Muscle of leg (tissue), 11 donors: ENCODE results near the gene HS3ST3A1. TPM values are rescaled to one million over a fixed set of nuclear protein-coding genes. Genes with fewer than 3 reads are reported as not detected.
A peak's percentile ranks its signal among the peaks of the same experiment; 100 is the strongest.

Experiments used
- DNase-seq: peaks from one replicate; pipeline ENCODE4 v3.0.0; 2013
- H3K27ac ChIP-seq: one replicate; pipeline ENCODE4 v1.5.1; 2013; ENCODE audit warnings: mild to moderate bottlenecking, low read length, control low read depth
- H3K27me3 ChIP-seq: one replicate; pipeline ENCODE4 v1.6.1; 2013; ENCODE audit warnings: low read length; ENCODE audit not compliant: control insufficient read depth, insufficient read depth
- H3K36me3 ChIP-seq: one replicate; pipeline ENCODE4 v1.6.1; 2013; ENCODE audit warnings: low read length; ENCODE audit not compliant: control insufficient read depth, insufficient read depth
- H3K4me1 ChIP-seq: one replicate; pipeline ENCODE4 v1.6.1; 2013; ENCODE audit warnings: low read length; ENCODE audit not compliant: control insufficient read depth, insufficient read depth
- H3K4me3 ChIP-seq: one replicate; pipeline ENCODE4 v1.5.1; 2013; ENCODE audit warnings: low read length, control low read depth
- H3K9me3 ChIP-seq: replicated peaks from 2 replicates; pipeline ENCODE4 v1.6.1; 2013; ENCODE audit warnings: low read depth, low read length; ENCODE audit not compliant: control insufficient read depth
- whole genome bisulfite sequencing: methylation state at CpG from one replicate; pipeline ENCODE4 v1.1.5; 2013; ENCODE audit warnings: missing lambda C conversion rate; ENCODE audit not compliant: insufficient coverage; 5-methylcytosine and 5-hydroxymethylcytosine counted together
- polyA plus RNA-seq, 8 donors: library from polyadenylated mRNA; unstranded; fragments of 120-200 nt; gene quantifications; one replicate each; pipeline versions ENCODE4 v1.2.1 to v1.2.3, GENCODE V29; 2013; ENCODE audit warnings: inconsistent platforms in 1 of 8, low replicate concordance in 1 of 8; ENCODE audit not compliant: insufficient read length in 8 of 8, insufficient read depth in 1 of 8
- total RNA-seq: library from RNA; stranded (reverse); fragments of 120-200 nt; gene quantifications from one replicate; pipeline ENCODE4 v1.2.4, GENCODE V29; 2013

Gene HS3ST3A1
- total and polyA plus RNA-seq, 9 donors = 0.68 to 3.8 (median 2.3) TPM

GRCh38 chr17:13485327-13485726, 116.4 kb downstream of the HS3ST3A1 start:
- no peak overlapping the region for H3K27ac ChIP-seq
- no peaks in the 10 kb centered on the region for H3K27me3 ChIP-seq
- no CpG with 5 or more reads among the region's 3 CpGs for WGBS
- H3K36me3 ChIP-seq = no peaks in the 10 kb centered on the region
- H3K9me3 ChIP-seq = peaks cover 7% of the 10 kb centered on the region
- DNase-seq = no peak
- H3K4me1 ChIP-seq = no peaks in the 10 kb centered on the region
- no peak overlapping the region for H3K4me3 ChIP-seq

GRCh38 chr17:13484020-13484419, 117.7 kb downstream of the HS3ST3A1 start:
- Histone ChIP-seq H3K4me1 (no peaks in the 10 kb centered on the region), H3K27ac (no peak overlapping the region), H3K27me3 (no peaks in the 10 kb centered on the region), H3K36me3 (no peaks in the 10 kb centered on the region), H3K4me3 (no peak overlapping the region), H3K9me3 (peaks cover 7% of the 10 kb centered on the region)
- DNase-seq = no peak
- WGBS = no CpG with 5 or more reads among the region's 4 CpGs

GRCh38 chr17:13480877-13481276, 120.9 kb downstream of the HS3ST3A1 start:
- H3K36me3 ChIP-seq = no peaks in the 10 kb centered on the region
- peaks cover 7% of the 10 kb centered on the region for H3K9me3 ChIP-seq
- no peaks in the 10 kb centered on the region for H3K4me1 ChIP-seq
- DNase-seq = no peak
- no peaks in the 10 kb centered on the region for H3K27me3 ChIP-seq
- H3K4me3 ChIP-seq = no peak overlapping the region
- H3K27ac ChIP-seq = no peak overlapping the region

- no CpG with 5 or more reads among the region's 2 CpGs for WGBS
- H3K4me1 ChIP-seq = peaks cover 3% of the 10 kb centered on the region
- no peak overlapping the region for H3K4me3 ChIP-seq
- H3K27ac ChIP-seq = no peak overlapping the region
- no peaks in the 10 kb centered on the region for H3K36me3 ChIP-seq
- no peak for DNase-seq
- H3K27me3 ChIP-seq = no peaks in the 10 kb centered on the region
- peaks cover 7% of the 10 kb centered on the region for H3K9me3 ChIP-seq
Observed at GRCh38 chr17:13478326-13478830, 123.4 kb downstream of the HS3ST3A1 start.

GRCh38 chr17:13477180-13477611, 124.5 kb downstream of the HS3ST3A1 start:
- Histone ChIP-seq H3K27me3 (no peaks in the 10 kb centered on the region), H3K27ac (no peak overlapping the region), H3K36me3 (no peaks in the 10 kb centered on the region), H3K4me1 (peaks cover 3% of the 10 kb centered on the region), H3K9me3 (peaks cover 7% of the 10 kb centered on the region), H3K4me3 (no peak overlapping the region)
- DNase-seq = no peak

- Histone ChIP-seq H3K27ac (no peak overlapping the region), H3K4me3 (no peak overlapping the region), H3K36me3 (no peaks in the 10 kb centered on the region), H3K4me1 (peaks cover 3% of the 10 kb centered on the region), H3K27me3 (no peaks in the 10 kb centered on the region), H3K9me3 (peaks cover 7% of the 10 kb centered on the region)
- no CpG with 5 or more reads among the region's 1 CpG for WGBS
- no peak for DNase-seq
Observed at GRCh38 chr17:13476720-13477119, 125.0 kb downstream of the HS3ST3A1 start.

- no peak overlapping the region for H3K4me3 ChIP-seq
- WGBS = 83% methylated on average over 1 of the region's 2 CpGs
- H3K27ac ChIP-seq = no peak overlapping the region
- H3K4me1 ChIP-seq = peaks cover 3% of the 10 kb centered on the region
- no peaks in the 10 kb centered on the region for H3K36me3 ChIP-seq
- peak; percentile 19 for DNase-seq
- H3K27me3 ChIP-seq = no peaks in the 10 kb centered on the region
- peaks cover 2% of the 10 kb centered on the region for H3K9me3 ChIP-seq
Observed at GRCh38 chr17:13475574-13476223, 126.0 kb downstream of the HS3ST3A1 start.

GRCh38 chr17:13474073-13474800, 127.5 kb downstream of the HS3ST3A1 start:
- H3K36me3 ChIP-seq = no peaks in the 10 kb centered on the region
- WGBS = 30% methylated on average over 5 of the region's 10 CpGs
- no peak overlapping the region for H3K4me3 ChIP-seq
- no peak overlapping the region for H3K27ac ChIP-seq
- H3K9me3 ChIP-seq = no peaks in the 10 kb centered on the region
- peaks cover 3% of the 10 kb centered on the region for H3K4me1 ChIP-seq
- H3K27me3 ChIP-seq = no peaks in the 10 kb centered on the region
- peak; percentile 26 for DNase-seq

- 85% methylated on average over 2 of the region's 3 CpGs for WGBS
Observed at GRCh38 chr17:13465678-13466077, 136.1 kb downstream of the HS3ST3A1 start.

GRCh38 chr17:13462673-13463124, 139.0 kb downstream of the HS3ST3A1 start:
- Histone ChIP-seq H3K27me3 (no peaks in the 10 kb centered on the region), H3K4me1 (no peaks in the 10 kb centered on the region), H3K36me3 (no peaks in the 10 kb centered on the region), H3K9me3 (no peaks in the 10 kb centered on the region), H3K27ac (no peak overlapping the region), H3K4me3 (no peak overlapping the region)
- 43% methylated on average over 7 of the region's 8 CpGs for WGBS
- DNase-seq = peak; percentile 6

More at GRCh38 chr17:13465678-13466077, 136.1 kb downstream of the HS3ST3A1 start:
- Histone ChIP-seq H3K4me1 (no peaks in the 10 kb centered on the region), H3K27ac (no peak overlapping the region), H3K27me3 (no peaks in the 10 kb centered on the region), H3K4me3 (no peak overlapping the region), H3K9me3 (no peaks in the 10 kb centered on the region), H3K36me3 (no peaks in the 10 kb centered on the region)
- DNase-seq = no peak
